Measurements from ENCODE around the gene CD34. TPM values are rescaled to one million over a fixed set of nuclear protein-coding genes. Genes with fewer than 3 reads are reported as not detected.

The CD34 gene
- total and polyA plus RNA-seq, 2 experiments from 2014 or later, result 0.34 TPM; not detected in 1

DNA sequence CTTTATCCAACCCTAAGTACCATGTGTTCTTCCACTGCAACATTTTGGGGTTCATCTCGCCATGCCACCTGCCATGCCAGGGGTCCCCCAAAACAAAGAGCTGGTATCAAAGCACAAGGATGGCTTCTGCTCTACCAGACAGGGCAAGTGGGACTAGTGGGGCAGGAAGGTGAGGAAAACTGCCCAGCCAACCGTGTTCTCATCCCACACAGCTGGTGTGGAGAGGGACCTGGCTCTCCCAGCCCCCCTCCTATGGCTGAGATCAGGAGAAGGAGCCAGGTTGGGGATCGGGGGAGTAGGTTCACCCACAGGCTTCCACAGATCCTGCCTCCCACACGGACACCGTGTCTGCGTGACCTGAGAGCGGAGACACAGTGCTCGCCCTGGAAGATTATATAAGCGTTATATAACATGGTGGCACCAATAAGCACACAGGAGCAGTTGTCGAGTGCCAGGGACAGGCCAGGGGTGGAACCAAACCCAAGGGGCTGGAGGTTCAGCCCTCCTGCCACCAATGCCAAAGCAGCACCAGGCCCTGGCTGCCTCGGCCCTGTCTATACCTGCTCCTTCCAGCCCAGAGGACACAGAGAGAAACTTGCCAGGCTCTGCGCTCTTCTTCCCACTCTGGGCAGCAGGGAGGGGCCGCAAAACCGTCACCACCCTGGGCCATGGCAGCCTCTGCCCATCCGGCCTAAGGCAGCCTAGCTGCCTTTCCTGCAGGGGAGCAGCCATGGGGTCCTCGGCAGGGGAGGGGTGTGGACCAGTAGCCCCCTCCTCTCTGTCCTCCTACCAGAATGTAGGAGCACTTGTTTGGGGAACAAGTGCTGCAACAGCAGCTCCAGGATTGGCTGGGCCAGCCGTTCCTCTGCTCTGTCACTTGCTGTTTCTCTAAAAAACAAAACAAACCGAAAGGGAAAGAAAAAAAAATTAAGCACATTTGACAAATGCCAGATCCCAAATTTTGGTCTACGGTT is 43.5 kb downstream of the CD34 start:
- H3K9me2 ChIP-seq (ENCODE audit: insufficient read depth), result no peaks in the 10 kb centered on the region
- peak overlapping the region; percentile 77; the same call in 1 of the 2 replicates for H2AFZ ChIP-seq
- H3K79me2 ChIP-seq (ENCODE audit: insufficient read depth), result no peaks in the 10 kb centered on the region

GRCh38 chr1:207866471-207867135 is 44.3 kb downstream of the CD34 start:
- WGBS, 2 experiments (ENCODE audit: low coverage in 1 of 2, low lambda C conversion rate in 2 of 2, missing lambda C conversion rate in 2 of 2), result 58% methylated on average over 9 of the region's 9 CpGs
- Histone ChIP-seq H3F3A (ENCODE audit: insufficient read depth) (peaks cover 15% of the 10 kb centered on the region; the same call in 1 of the 2 replicates), H3K9me3 (ENCODE audit: low read depth) (no peaks in the 10 kb centered on the region), H3K79me2 (ENCODE audit: insufficient read depth) (no peaks in the 10 kb centered on the region), H3K4me2 (ENCODE audit: unreplicated experiment) (no peak overlapping the region), H3K27me3 (replicated peaks; ENCODE audit: insufficient read depth) (no peaks in the 10 kb centered on the region), H3K4me3 (no peak overlapping the region), H3K4me1 (ENCODE audit: insufficient read depth) (peaks cover 12% of the 10 kb centered on the region), H3K9me2 (ENCODE audit: insufficient read depth) (no peaks in the 10 kb centered on the region), H2AFZ (no peak overlapping the region), H3K27ac (no peak overlapping the region), H4K20me1 (ENCODE audit: insufficient read depth) (no peaks in the 10 kb centered on the region), H3K36me3 (ENCODE audit: low read depth) (no peaks in the 10 kb centered on the region), H3K9ac (no peak overlapping the region)
- in situ Hi-C loops (cut with MboI), result loop anchor here (5.0 kb wide), 1 partner anchor 39 kb away; no protein-coding TSS in a partner anchor
- DNase-seq, result peak; percentile 54
- TF ChIP-seq EZH2phosphoT487 (IDR thresholded peaks at IDR 0.05; ENCODE audit: insufficient read depth, low read depth) (no peak), EZH2 (IDR thresholded peaks at IDR 0.05; ENCODE audit: insufficient read depth, poor library complexity, severe bottlenecking) (no peak)

More for the DNA sequence above, 43.5 kb downstream of the CD34 start:
- H3K27me3 ChIP-seq (replicated peaks; ENCODE audit: insufficient read depth), result no peaks in the 10 kb centered on the region
- peak overlapping the region; percentile 89 for H3K4me2 ChIP-seq (ENCODE audit: unreplicated experiment)
- no peaks in the 10 kb centered on the region for H4K20me1 ChIP-seq (ENCODE audit: insufficient read depth)
- peak overlapping the region; percentile 81 for H3K4me3 ChIP-seq
- no peaks in the 10 kb centered on the region for H3K9me3 ChIP-seq (ENCODE audit: low read depth)
- 0 out of 2 replicates have a peak, but pooled peaks cover 9% of the 10 kb centered on the region for H3F3A ChIP-seq (ENCODE audit: insufficient read depth)
- no peaks in the 10 kb centered on the region for H3K36me3 ChIP-seq (ENCODE audit: low read depth)
- in situ Hi-C loops (cut with MboI), result loop anchor here (5.0 kb wide), 1 partner anchor 40 kb away; no protein-coding TSS in a partner anchor
- WGBS, 2 experiments (ENCODE audit: low coverage in 1 of 2, low lambda C conversion rate in 2 of 2, missing lambda C conversion rate in 2 of 2), result 58 to 62% methylated on average over 19 of the region's 19 CpGs
- peak overlapping the region; percentile 85 for H3K9ac ChIP-seq
- DNase-seq, result peak; percentile 27
- no peak for TF ChIP-seq EZH2phosphoT487 (IDR thresholded peaks at IDR 0.05; ENCODE audit: insufficient read depth, low read depth)
- no peak for TF ChIP-seq EZH2 (IDR thresholded peaks at IDR 0.05; ENCODE audit: insufficient read depth, poor library complexity, severe bottlenecking)
- H3K27ac ChIP-seq, result no peak overlapping the region
- peaks cover 4% of the 10 kb centered on the region; the same call in 1 of the 2 replicates for H3K4me1 ChIP-seq (ENCODE audit: insufficient read depth)

- H3K36me3 ChIP-seq (ENCODE audit: low read depth), result no peaks in the 10 kb centered on the region
- no peak overlapping the region for H3K4me3 ChIP-seq
- peaks cover 15% of the 10 kb centered on the region; the same call in 1 of the 2 replicates for H3F3A ChIP-seq (ENCODE audit: insufficient read depth)
- TF ChIP-seq EZH2 (IDR thresholded peaks at IDR 0.05; ENCODE audit: insufficient read depth, poor library complexity, severe bottlenecking) (no peak), EZH2phosphoT487 (IDR thresholded peaks at IDR 0.05; ENCODE audit: insufficient read depth, low read depth) (no peak)
- no peaks in the 10 kb centered on the region for H3K9me2 ChIP-seq (ENCODE audit: insufficient read depth)
- no peaks in the 10 kb centered on the region for H3K27me3 ChIP-seq (replicated peaks; ENCODE audit: insufficient read depth)
- H3K79me2 ChIP-seq (ENCODE audit: insufficient read depth), result 0 out of 2 replicates have a peak, but pooled peaks cover 10% of the 10 kb centered on the region
- DNase-seq, result no peak
- H4K20me1 ChIP-seq (ENCODE audit: insufficient read depth), result no peaks in the 10 kb centered on the region
- H3K4me1 ChIP-seq (ENCODE audit: insufficient read depth), result peaks cover 12% of the 10 kb centered on the region
- H3K4me2 ChIP-seq (ENCODE audit: unreplicated experiment), result no peak overlapping the region
- no peak overlapping the region for H2AFZ ChIP-seq
- H3K27ac ChIP-seq, result no peak overlapping the region
- H3K9ac ChIP-seq, result no peak overlapping the region
- WGBS, 2 experiments (ENCODE audit: low coverage in 1 of 2, low lambda C conversion rate in 2 of 2, missing lambda C conversion rate in 2 of 2), result 83 to 87% methylated on average over 8 of the region's 8 CpGs
- H3K9me3 ChIP-seq (ENCODE audit: low read depth), result no peaks in the 10 kb centered on the region
- in situ Hi-C loops (cut with MboI), result no loop called here
Observed at GRCh38 chr1:207863893-207864535, 46.9 kb downstream of the CD34 start.
